Subcutaneous abdominal adipose tissue (tissue), 5 donors: Measurements from ENCODE around the gene PCDHGA4.
"Not testable (repeated sequence)": the region's sequence is repeated elsewhere in the genome, so short reads cannot be mapped to it uniquely, and the experiment has no call there.

Source experiments
- H3K27ac ChIP-seq: one replicate; pipeline ENCODE4 v1.7.0; 2013; ENCODE audit warnings: low read depth, mild to moderate bottlenecking, inconsistent platforms, low read length, moderate library complexity
- H3K27me3 ChIP-seq, 5 donors: one replicate each; pipeline ENCODE4 v1.7.0; 2013; ENCODE audit warnings: low read length in 5 of 5, inconsistent platforms in 1 of 5; ENCODE audit not compliant: control insufficient read depth in 5 of 5, insufficient read depth in 4 of 5
- H3K36me3 ChIP-seq, 5 donors: one replicate each; pipeline ENCODE4 v1.7.0; 2013; ENCODE audit warnings: low read length in 5 of 5; ENCODE audit not compliant: control insufficient read depth in 5 of 5, insufficient read depth in 5 of 5
- H3K4me1 ChIP-seq, 5 donors: one replicate each; pipeline ENCODE4 v1.7.0; 2013; ENCODE audit warnings: low read length in 5 of 5, mild to moderate bottlenecking in 3 of 5, moderate library complexity in 1 of 5; ENCODE audit not compliant: control insufficient read depth in 5 of 5, insufficient read depth in 5 of 5
- H3K4me3 ChIP-seq, 5 donors: one replicate each; pipeline ENCODE4 v1.7.0; 2013; ENCODE audit warnings: low read length in 5 of 5, low read depth in 1 of 5
- H3K9ac ChIP-seq, 5 donors: one replicate each; pipeline ENCODE4 v1.7.0; 2013; ENCODE audit warnings: low read length in 5 of 5, mild to moderate bottlenecking in 4 of 5, moderate library complexity in 3 of 5
- H3K9me3 ChIP-seq, 5 donors: one replicate each; pipeline ENCODE4 v1.7.0; 2013; ENCODE audit warnings: low read length in 5 of 5; ENCODE audit not compliant: control insufficient read depth in 5 of 5
- donor health status: healthy.
- donor health status: healthy.
- donor health status: healthy.
- donor health status: healthy.
- donor health status: healthy.

PCDHGA4 gene

GRCh38 chr5:141382469-141383294, 27.9 kb downstream of the PCDHGA4 start, which contains the start of gene PCDHGA7:
TSS of gene PCDHGA7 (plus strand) at chr5:141382742. CDS start at chr5:141382900, 158 bp downstream.
- Histone ChIP-seq H3K9ac (no peak within 1 kb of the TSS), H3K27me3 (peaks cover 0 to 11% (median 0%) of the 10 kb centered on the region in 5 donors), H3K9me3 (peaks cover 33 to 71% (median 64%) of the 10 kb centered on the region in 5 donors)

GRCh38 chr5:141383345-141383744, 28.5 kb downstream of the PCDHGA4 start:
- H3K9me3 ChIP-seq, result peaks cover 34 to 69% (median 65%) of the 10 kb centered on the region in 5 donors
- peaks cover 0 to 11% (median 0%) of the 10 kb centered on the region in 5 donors for H3K27me3 ChIP-seq
- no peak overlapping the region for H3K9ac ChIP-seq
- no peaks in the 10 kb centered on the region for H3K36me3 ChIP-seq
- no peak overlapping the region for H3K27ac ChIP-seq
- peak overlapping the region in 4 of 5 donors; percentile 51 to 65 (median 62) for H3K4me3 ChIP-seq
- H3K4me1 ChIP-seq, result peaks cover 0 to 4% (median 0%) of the 10 kb centered on the region in 5 donors

More at GRCh38 chr5:141382469-141383294, 27.9 kb downstream of the PCDHGA4 start, which contains the start of gene PCDHGA7:
- Histone ChIP-seq H3K4me3 (peak within 1 kb of the TSS; percentile 51 to 78 (median 64)), H3K27ac (no peak within 1 kb of the TSS), H3K36me3 (no peaks in the 10 kb centered on the region), H3K4me1 (peaks cover 0 to 4% (median 0%) of the 10 kb centered on the region in 5 donors)

GRCh38 chr5:141384471-141385267, 29.8 kb downstream of the PCDHGA4 start:
- no peaks in the 10 kb centered on the region for H3K36me3 ChIP-seq
- H3K9ac ChIP-seq, result no peak overlapping the region
- H3K9me3 ChIP-seq, result peaks cover 35 to 78% (median 74%) of the 10 kb centered on the region in 5 donors
- peaks cover 0 to 11% (median 0%) of the 10 kb centered on the region in 5 donors for H3K27me3 ChIP-seq
- no peak overlapping the region for H3K27ac ChIP-seq
- H3K4me1 ChIP-seq, result peaks cover 0 to 4% (median 0%) of the 10 kb centered on the region in 5 donors
- H3K4me3 ChIP-seq, result peak overlapping the region in 4 of 5 donors; percentile 23 to 64 (median 42)

- H3K9ac ChIP-seq, H3K27ac ChIP-seq, H3K4me1 ChIP-seq, H3K36me3 ChIP-seq: not testable (repeated sequence)
- Histone ChIP-seq H3K27me3 (peaks cover 0 to 14% (median 0%) of the 10 kb centered on the region in 5 donors), H3K4me3 (peak within 1 kb of the TSS; percentile 0 to 52 (median 50)), H3K9me3 (peaks cover 34 to 88% (median 69%) of the 10 kb centered on the region in 5 donors)
Observed at GRCh38 chr5:141387557-141388311, 32.9 kb downstream of the PCDHGA4 start, which contains the start of gene PCDHGB4. TSS of gene PCDHGB4 (plus strand) at chr5:141387698. CDS start at chr5:141387885, 187 bp downstream.

GRCh38 chr5:141388661-141389060, 33.8 kb downstream of the PCDHGA4 start:
- Histone ChIP-seq H3K27me3 (peaks cover 0 to 14% (median 0%) of the 10 kb centered on the region in 5 donors), H3K36me3 (no peaks in the 10 kb centered on the region), H3K9me3 (peaks cover 31 to 88% (median 68%) of the 10 kb centered on the region in 5 donors), H3K4me3 (peak overlapping the region in 4 of 5 donors; percentile 29 to 52 (median 49)), H3K9ac (no peak overlapping the region), H3K4me1 (no peaks in the 10 kb centered on the region), H3K27ac (no peak overlapping the region)

- H3K4me3 ChIP-seq, result peak overlapping the region; percentile 41 to 52 (median 50)
- H3K4me1 ChIP-seq, result no peaks in the 10 kb centered on the region
- peaks cover 0 to 13% (median 0%) of the 10 kb centered on the region in 5 donors for H3K27me3 ChIP-seq
- no peak overlapping the region for H3K27ac ChIP-seq
- no peaks in the 10 kb centered on the region for H3K36me3 ChIP-seq
- no peak overlapping the region for H3K9ac ChIP-seq
- H3K9me3 ChIP-seq, result peaks cover 32 to 88% (median 71%) of the 10 kb centered on the region in 5 donors
Observed at GRCh38 chr5:141389153-141390042, 34.6 kb downstream of the PCDHGA4 start.

- Histone ChIP-seq H3K9me3 (peaks cover 32 to 75% (median 57%) of the 10 kb centered on the region in 5 donors), H3K36me3 (no peaks in the 10 kb centered on the region), H3K4me3 (peak within 1 kb of the TSS in 4 of 5 donors; percentile 17 to 52 (median 22)), H3K9ac (no peak within 1 kb of the TSS), H3K27ac (no peak within 1 kb of the TSS), H3K27me3 (peaks cover 0 to 10% (median 4%) of the 10 kb centered on the region in 5 donors), H3K4me1 (no peaks in the 10 kb centered on the region)
Observed at GRCh38 chr5:141392429-141393198, 37.8 kb downstream of the PCDHGA4 start, which contains the start of gene PCDHGA8. TSS of gene PCDHGA8 (plus strand) at chr5:141392633. CDS start at chr5:141392814, 181 bp downstream.

- no peaks in the 10 kb centered on the region for H3K36me3 ChIP-seq
- no peak overlapping the region for H3K27ac ChIP-seq
- H3K9me3 ChIP-seq, result peaks cover 30 to 75% (median 55%) of the 10 kb centered on the region in 5 donors
- H3K4me3 ChIP-seq, result peak overlapping the region in 4 of 5 donors; percentile 17 to 52 (median 20)
- no peak overlapping the region for H3K9ac ChIP-seq
- H3K4me1 ChIP-seq, result no peaks in the 10 kb centered on the region
- peaks cover 0 to 10% (median 4%) of the 10 kb centered on the region in 5 donors for H3K27me3 ChIP-seq
Observed at GRCh38 chr5:141393267-141393666, 38.4 kb downstream of the PCDHGA4 start.
